Astrocyte of the hippocampus (primary cell): Measurements from ENCODE around the gene RUSF1.
"Not testable (repeated sequence)": the region's sequence is repeated elsewhere in the genome, so short reads cannot be mapped to it uniquely, and the experiment has no call there.

Source experiments
- DNase-seq: peaks from one replicate; pipeline ENCODE4 v3.0.0; 2011; ENCODE audit warnings: low read depth, low spot score

The RUSF1 gene

DNA sequence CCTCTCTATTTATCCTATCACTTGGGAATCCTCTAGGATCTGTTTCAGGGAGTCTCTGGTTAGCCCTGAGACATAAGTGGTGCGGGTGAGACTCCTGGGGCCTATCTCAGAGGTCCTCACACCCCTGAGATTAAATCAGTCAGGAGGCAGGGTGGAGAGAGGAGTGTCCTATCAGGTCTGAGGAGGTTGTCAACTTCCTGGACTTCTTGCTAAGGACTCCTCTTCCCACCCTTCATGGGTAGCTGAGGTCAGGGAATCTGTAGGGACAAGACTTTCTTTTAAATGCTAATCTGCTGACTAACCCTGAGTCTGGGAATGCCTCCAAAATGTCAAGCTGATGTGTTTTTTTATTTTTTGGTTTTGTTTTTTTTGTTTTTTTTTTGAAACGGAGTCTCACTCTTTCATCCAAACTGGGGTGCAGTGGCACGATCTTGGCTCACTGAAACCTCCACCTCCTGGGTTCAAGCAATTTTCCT lies 55.5 kb downstream of the RUSF1 start:
- DNase-seq, result peak; percentile 89

DNA sequence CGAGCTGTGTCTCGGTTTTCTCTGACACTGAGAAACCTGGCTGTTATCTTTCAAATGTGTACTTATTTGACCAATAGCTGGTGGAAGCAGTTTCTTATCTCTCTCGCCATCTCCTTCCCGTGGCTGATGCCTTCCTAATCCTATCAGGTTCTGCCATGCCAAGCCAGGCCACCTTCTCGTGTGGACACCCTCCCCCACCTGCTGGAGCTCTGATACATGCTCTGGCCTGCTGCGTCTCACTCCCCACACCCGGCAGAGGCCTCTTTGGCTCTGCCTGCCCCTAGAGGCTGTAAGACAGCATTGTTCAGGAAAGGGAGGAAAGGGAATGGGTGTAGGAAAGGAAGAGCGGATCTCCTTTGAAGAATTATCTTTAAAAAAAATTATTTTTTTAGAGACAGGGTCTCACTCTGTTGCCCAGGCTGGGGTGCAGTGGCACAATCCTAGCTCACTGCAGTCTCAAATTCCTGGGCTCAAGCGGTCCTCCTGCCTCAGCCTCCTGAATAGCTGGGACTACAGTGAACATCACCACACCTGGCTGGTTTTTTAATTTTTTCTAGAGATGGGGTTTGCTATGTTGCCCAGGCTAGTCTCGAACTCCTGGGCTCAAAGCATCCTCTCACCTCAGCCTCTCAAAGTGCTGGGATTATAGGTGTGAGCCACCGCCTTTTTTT lies 56.4 kb downstream of the RUSF1 start:
- peak; percentile 83 for DNase-seq

DNA sequence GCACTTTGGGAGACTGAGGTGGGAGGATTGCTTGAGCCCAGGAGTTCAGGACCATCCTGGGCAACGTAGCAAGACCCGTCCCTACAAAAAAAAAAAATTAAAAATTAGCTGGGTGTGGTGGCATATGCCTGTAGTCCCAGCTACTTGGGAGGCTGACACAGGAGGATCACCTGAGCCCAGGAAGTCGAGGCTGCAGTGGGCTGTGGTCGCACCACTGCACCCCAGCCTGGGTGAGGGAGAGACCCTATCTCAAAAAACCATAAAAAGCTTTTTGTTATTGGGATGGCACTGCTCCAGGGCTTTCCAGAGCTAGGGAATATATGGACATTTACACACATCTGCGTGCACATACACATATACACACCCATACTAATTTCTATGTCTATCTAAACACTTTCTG lies 57.0 kb downstream of the RUSF1 start:
- no peak for DNase-seq

DNA sequence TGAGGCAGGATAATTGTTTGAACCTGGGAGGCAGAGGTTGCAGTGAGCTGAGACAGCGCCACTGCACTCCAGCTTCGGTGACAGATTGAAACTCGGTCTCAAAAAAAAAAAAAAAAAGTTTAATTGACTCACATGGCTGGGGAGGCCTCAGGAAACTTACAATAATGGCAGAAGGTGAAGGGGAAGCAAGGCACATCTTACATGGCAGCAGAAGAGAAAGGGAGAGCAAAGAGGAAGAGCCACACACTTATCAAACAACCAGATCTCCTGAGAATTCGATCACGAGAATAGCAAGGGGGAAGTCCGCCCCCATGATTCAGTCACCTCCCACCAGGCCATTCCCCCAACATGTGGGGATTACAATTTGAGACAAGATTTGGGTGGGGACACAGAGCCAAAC lies 62.3 kb downstream of the RUSF1 start:
- not testable (repeated sequence) for DNase-seq

DNA sequence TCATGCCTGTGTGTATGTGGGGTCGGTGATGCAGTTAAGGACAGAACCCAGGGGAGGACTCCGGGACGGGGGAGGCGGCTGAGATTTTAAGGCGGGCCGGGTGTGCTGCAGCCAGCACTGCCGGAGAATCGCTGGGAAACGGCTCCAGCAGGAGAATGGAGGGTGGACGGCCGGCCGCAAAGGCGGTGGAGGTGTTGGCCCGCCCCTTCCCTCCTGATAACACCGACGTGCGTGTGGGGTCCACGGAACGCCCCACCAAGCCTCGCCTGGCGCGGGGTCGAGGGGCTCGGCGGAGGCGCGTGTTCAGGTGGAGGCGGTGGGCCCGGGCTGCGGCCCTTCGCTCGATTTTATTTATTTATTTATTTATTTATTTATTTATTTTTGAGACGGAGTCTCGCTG lies 66.2 kb downstream of the RUSF1 start:
- no peak for DNase-seq

DNA sequence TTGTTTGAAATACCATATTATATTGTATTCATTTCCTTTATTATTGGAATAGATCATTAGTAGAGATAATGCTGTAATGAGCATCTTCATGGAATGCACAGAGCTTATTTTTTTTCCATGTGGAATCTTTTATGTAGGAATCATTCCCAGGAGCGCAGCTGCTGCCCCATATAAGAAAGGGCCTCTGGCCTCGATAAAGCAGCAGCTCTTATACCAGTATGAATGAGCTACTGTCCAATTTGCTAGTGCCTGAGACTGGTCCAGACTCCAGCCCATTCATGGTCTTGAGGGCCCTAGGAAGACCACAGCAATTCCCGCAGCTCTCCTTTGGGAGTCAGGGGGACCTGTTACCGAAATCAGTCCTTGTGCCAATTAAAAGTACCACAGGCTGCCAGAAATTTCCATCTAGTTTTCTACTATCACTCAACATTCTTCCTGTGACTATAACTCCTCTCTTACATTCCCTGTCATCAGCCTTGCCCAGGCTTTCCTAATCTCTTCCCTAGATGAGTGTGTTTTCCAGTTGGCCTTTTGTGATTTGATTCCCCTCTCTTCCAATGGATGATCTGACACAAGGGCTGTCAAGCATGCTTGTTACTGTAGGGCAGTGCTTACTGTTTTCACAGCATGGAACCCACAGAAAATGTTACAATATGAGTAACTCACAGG lies 67.5 kb downstream of the RUSF1 start:
- no peak for DNase-seq

DNA sequence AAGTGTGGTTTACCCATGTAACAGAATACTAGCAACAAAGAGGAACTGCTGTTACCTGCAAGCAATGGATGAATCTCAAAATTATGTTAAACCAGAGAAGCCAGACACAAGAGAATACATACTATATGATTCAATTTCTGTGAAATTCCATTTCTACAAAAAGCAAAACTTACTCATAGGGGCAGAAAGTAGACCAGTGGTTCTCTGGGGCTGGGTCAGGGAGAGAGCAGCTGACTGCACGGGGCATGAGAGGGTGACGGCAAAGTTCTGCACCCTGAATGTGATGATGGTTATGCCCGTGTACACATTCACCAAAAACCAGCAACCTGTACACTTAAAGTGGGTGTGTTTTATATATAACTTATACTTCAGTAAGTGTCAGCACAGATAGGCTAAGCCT lies 68.7 kb downstream of the RUSF1 start:
- DNase-seq, result no peak
